ENCODE results near the gene MITF.

- TF ChIP-seq, protein P1, sequence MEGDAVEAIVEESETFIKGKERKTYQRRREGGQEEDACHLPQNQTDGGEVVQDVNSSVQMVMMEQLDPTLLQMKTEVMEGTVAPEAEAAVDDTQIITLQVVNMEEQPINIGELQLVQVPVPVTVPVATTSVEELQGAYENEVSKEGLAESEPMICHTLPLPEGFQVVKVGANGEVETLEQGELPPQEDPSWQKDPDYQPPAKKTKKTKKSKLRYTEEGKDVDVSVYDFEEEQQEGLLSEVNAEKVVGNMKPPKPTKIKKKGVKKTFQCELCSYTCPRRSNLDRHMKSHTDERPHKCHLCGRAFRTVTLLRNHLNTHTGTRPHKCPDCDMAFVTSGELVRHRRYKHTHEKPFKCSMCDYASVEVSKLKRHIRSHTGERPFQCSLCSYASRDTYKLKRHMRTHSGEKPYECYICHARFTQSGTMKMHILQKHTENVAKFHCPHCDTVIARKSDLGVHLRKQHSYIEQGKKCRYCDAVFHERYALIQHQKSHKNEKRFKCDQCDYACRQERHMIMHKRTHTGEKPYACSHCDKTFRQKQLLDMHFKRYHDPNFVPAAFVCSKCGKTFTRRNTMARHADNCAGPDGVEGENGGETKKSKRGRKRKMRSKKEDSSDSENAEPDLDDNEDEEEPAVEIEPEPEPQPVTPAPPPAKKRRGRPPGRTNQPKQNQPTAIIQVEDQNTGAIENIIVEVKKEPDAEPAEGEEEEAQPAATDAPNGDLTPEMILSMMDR (IDR thresholded peaks at IDR 0.05): no peak
- no peak for TF ChIP-seq POLR2A (IDR thresholded peaks at IDR 0.05)
These were observed 25.0 kb downstream of the MITF start for GRCh38 chr3:69764121-69764741.

Measured in esophagus squamous epithelium (tissue), 4 donors.